Stimulated activated naive CD8-positive, alpha-beta T cell treated with anti-CD3 and anti-CD28 coated beads, Interleukin-15, amount 100 ng/mL, for 72 hours (primary cell): Measurements from ENCODE around the gene RPTOR.
"Not testable (repeated sequence)": the region's sequence is repeated elsewhere in the genome, so short reads cannot be mapped to it uniquely, and the experiment has no call there.

Experiments
- ATAC-seq: fragments of 150-1000 bp; cut with Tn5 transposase; 2 replicates; pipeline ENCODE4 v1.10.0; 2021; ENCODE audit warnings: mild to moderate bottlenecking, moderate library complexity
- DNase-seq, 2 donors: peaks; one replicate each; pipeline ENCODE4 v3.0.0; 2021 to 2022
- H3K27ac Mint-ChIP-seq, 2 donors: one replicate each; pipeline ENCODE4 v1.8.0; 2022; ENCODE audit warnings: mild to moderate bottlenecking in 2 of 2, mixed read lengths in 2 of 2, moderate library complexity in 2 of 2
- H3K27me3 Mint-ChIP-seq: one replicate; pipeline ENCODE4 v1.8.0; 2022; ENCODE audit warnings: mixed read lengths
- H3K4me1 Mint-ChIP-seq: one replicate; pipeline ENCODE4 v1.8.0; 2022; ENCODE audit warnings: mild to moderate bottlenecking, mixed read lengths
- H3K4me3 Mint-ChIP-seq, 2 donors: one replicate each; pipeline ENCODE4 v1.8.0; 2022; ENCODE audit warnings: mild to moderate bottlenecking in 2 of 2, mixed read lengths in 2 of 2, moderate library complexity in 1 of 2
- H3K9me3 Mint-ChIP-seq, 2 donors: one replicate each; pipeline ENCODE4 v1.8.0; 2022; ENCODE audit warnings: mixed read lengths in 2 of 2

RPTOR gene

GRCh38 chr17:80738987-80739730, 194.5 kb downstream of the RPTOR start:
- Mint-ChIP-seq H3K27me3 (no peaks in the 10 kb centered on the region), H3K4me3 (peak overlapping the region; percentile 74 to 75), H3K4me1 (peaks cover 77% of the 10 kb centered on the region), H3K9me3 (peaks cover 8 to 10% of the 10 kb centered on the region in 2 donors), H3K27ac (peak overlapping the region; percentile 92 to 97)
- DNase-seq (no peak), ATAC-seq (peak; percentile 63)

GRCh38 chr17:80740141-80740540, 195.5 kb downstream of the RPTOR start:
- no peak for DNase-seq
- Mint-ChIP-seq H3K4me1 (peaks cover 73% of the 10 kb centered on the region), H3K27me3 (no peaks in the 10 kb centered on the region), H3K27ac (peak overlapping the region in 1 of 2 donors; percentile 15), H3K9me3 (peaks cover 8 to 10% of the 10 kb centered on the region in 2 donors), H3K4me3 (peak overlapping the region in 1 of 2 donors; percentile 75)
- no peak for ATAC-seq

- no peak overlapping the region for H3K4me3 Mint-ChIP-seq
- peaks cover 8 to 10% of the 10 kb centered on the region in 2 donors for H3K9me3 Mint-ChIP-seq
- DNase-seq, result no peak
- no peak overlapping the region for H3K27ac Mint-ChIP-seq
- no peaks in the 10 kb centered on the region for H3K27me3 Mint-ChIP-seq
- ATAC-seq, result no peak
- H3K4me1 Mint-ChIP-seq, result peaks cover 72% of the 10 kb centered on the region
Observed at GRCh38 chr17:80742091-80742490, 197.5 kb downstream of the RPTOR start.

- H3K27ac Mint-ChIP-seq, result peak overlapping the region in 1 of 2 donors; percentile 0
- no peaks in the 10 kb centered on the region for H3K27me3 Mint-ChIP-seq
- H3K9me3 Mint-ChIP-seq, result peaks cover 8 to 14% of the 10 kb centered on the region in 2 donors
- peaks cover 72% of the 10 kb centered on the region for H3K4me1 Mint-ChIP-seq
- peak overlapping the region; percentile 69 to 71 for H3K4me3 Mint-ChIP-seq
- no peak for ATAC-seq
- no peak for DNase-seq
Observed at GRCh38 chr17:80742581-80743180, 198.0 kb downstream of the RPTOR start.

- Mint-ChIP-seq H3K4me3 (peak overlapping the region; percentile 69 to 71), H3K27me3 (no peaks in the 10 kb centered on the region), H3K9me3 (peaks cover 8 to 18% of the 10 kb centered on the region in 2 donors), H3K27ac (peak overlapping the region; percentile 0 to 47), H3K4me1 (peaks cover 69% of the 10 kb centered on the region)
- DNase-seq (peak in 1 of 2 donors; percentile 37), ATAC-seq (peak; percentile 69)
Observed at GRCh38 chr17:80743181-80743771, 198.6 kb downstream of the RPTOR start.

GRCh38 chr17:80743973-80744372, 199.3 kb downstream of the RPTOR start:
- Mint-ChIP-seq H3K9me3 (peaks cover 8 to 18% of the 10 kb centered on the region in 2 donors), H3K4me1 (peaks cover 62% of the 10 kb centered on the region)
- H3K27me3 Mint-ChIP-seq, H3K4me3 Mint-ChIP-seq, H3K27ac Mint-ChIP-seq, ATAC-seq, DNase-seq: not testable (repeated sequence)

- Mint-ChIP-seq H3K9me3 (peaks cover 8 to 18% of the 10 kb centered on the region in 2 donors), H3K4me1 (peaks cover 58% of the 10 kb centered on the region)
- DNase-seq, H3K4me3 Mint-ChIP-seq, ATAC-seq, H3K27me3 Mint-ChIP-seq, H3K27ac Mint-ChIP-seq: not testable (repeated sequence)
Observed at GRCh38 chr17:80744725-80745124, 200.1 kb downstream of the RPTOR start.

- no peak for ATAC-seq
- Mint-ChIP-seq H3K27me3 (no peaks in the 10 kb centered on the region), H3K4me3 (no peak overlapping the region), H3K9me3 (peaks cover 8 to 18% of the 10 kb centered on the region in 2 donors), H3K4me1 (peaks cover 58% of the 10 kb centered on the region), H3K27ac (no peak overlapping the region)
- no peak for DNase-seq
Observed at GRCh38 chr17:80745183-80745582, 200.5 kb downstream of the RPTOR start.

- H3K9me3 Mint-ChIP-seq, result peaks cover 0 to 8% of the 10 kb centered on the region in 2 donors
- ATAC-seq (peak; percentile 54), DNase-seq (no peak)
- peaks cover 60% of the 10 kb centered on the region for H3K4me1 Mint-ChIP-seq
- H3K27me3 Mint-ChIP-seq, result no peaks in the 10 kb centered on the region
- H3K27ac Mint-ChIP-seq, result no peak overlapping the region
- no peak overlapping the region for H3K4me3 Mint-ChIP-seq
Observed at GRCh38 chr17:80746262-80746935, 201.8 kb downstream of the RPTOR start.

GRCh38 chr17:80747469-80747868, 202.8 kb downstream of the RPTOR start:
- Mint-ChIP-seq H3K9me3 (peaks cover 0 to 7% of the 10 kb centered on the region in 2 donors), H3K4me1 (peaks cover 60% of the 10 kb centered on the region), H3K27ac (peak overlapping the region in 1 of 2 donors; percentile 6), H3K27me3 (no peaks in the 10 kb centered on the region), H3K4me3 (no peak overlapping the region)
- DNase-seq (no peak), ATAC-seq (no peak)

- no peaks in the 10 kb centered on the region for H3K27me3 Mint-ChIP-seq
- no peak for DNase-seq
- H3K27ac Mint-ChIP-seq, result peak overlapping the region; percentile 15 to 54
- no peak overlapping the region for H3K4me3 Mint-ChIP-seq
- no peak for ATAC-seq
- peaks cover 69% of the 10 kb centered on the region for H3K4me1 Mint-ChIP-seq
- H3K9me3 Mint-ChIP-seq, result peaks cover 0 to 7% of the 10 kb centered on the region in 2 donors
Observed at GRCh38 chr17:80749611-80750010, 205.0 kb downstream of the RPTOR start.

GRCh38 chr17:80750263-80750662, 205.6 kb downstream of the RPTOR start:
- ATAC-seq (peak; percentile 58), DNase-seq (no peak)
- Mint-ChIP-seq H3K4me1 (peaks cover 76% of the 10 kb centered on the region), H3K27ac (peak overlapping the region; percentile 62 to 93), H3K4me3 (peak overlapping the region; percentile 54 to 59), H3K9me3 (peaks cover 0 to 7% of the 10 kb centered on the region in 2 donors), H3K27me3 (no peaks in the 10 kb centered on the region)

GRCh38 chr17:80751070-80751945, 206.7 kb downstream of the RPTOR start:
- H3K4me1 Mint-ChIP-seq, result peaks cover 85% of the 10 kb centered on the region
- no peaks in the 10 kb centered on the region for H3K27me3 Mint-ChIP-seq
- DNase-seq (no peak), ATAC-seq (peak; percentile 24)
- peak overlapping the region; percentile 64 to 72 for H3K4me3 Mint-ChIP-seq
- peaks cover 4 to 7% of the 10 kb centered on the region in 2 donors for H3K9me3 Mint-ChIP-seq
- peak overlapping the region; percentile 87 to 91 for H3K27ac Mint-ChIP-seq

GRCh38 chr17:80751946-80752581, 207.4 kb downstream of the RPTOR start:
- no peaks in the 10 kb centered on the region for H3K27me3 Mint-ChIP-seq
- peak overlapping the region; percentile 87 to 91 for H3K27ac Mint-ChIP-seq
- peaks cover 4 to 7% of the 10 kb centered on the region in 2 donors for H3K9me3 Mint-ChIP-seq
- no peak for DNase-seq
- peaks cover 85% of the 10 kb centered on the region for H3K4me1 Mint-ChIP-seq
- ATAC-seq, result peak; percentile 62
- peak overlapping the region; percentile 64 to 72 for H3K4me3 Mint-ChIP-seq
